HEK293 (cell line): ENCODE results near the gene CRYBG1.
"Not testable (repeated sequence)": the region's sequence is repeated elsewhere in the genome, so short reads cannot be mapped to it uniquely, and the experiment has no call there.

ENCODE experiments used
- CTCF ChIA-PET: fragments of 350-600 bp; formaldehyde crosslinking; extraction: SDS; loops from one replicate; lab custom pipeline; 2021; ENCODE audit warnings: antibody characterized with exemption; lab: Yijun Ruan, JAX
- POLR2A ChIA-PET: fragments of 300-600 bp; formaldehyde crosslinking; extraction: SDS; loops from one replicate; lab custom pipeline; 2020; ENCODE audit warnings: antibody characterized with exemption, inconsistent platforms; lab: Yijun Ruan, JAX
- H3K27ac ChIP-seq: fragments of 200-500 bp; sonication (Bioruptor generic); 2 replicates; pipeline ENCODE4 v1.5.1; 2014; ENCODE audit warnings: low read depth, low read length, control low read depth, inconsistent platforms; ENCODE audit errors: extremely low read depth
- H3K36me3 ChIP-seq, 2 experiments: fragments of 200-500 bp in 1 of 2; sonication (Bioruptor generic) in 1 of 2; 1 replicate in 1 of 2; 2 replicates in 1 of 2; pipeline ENCODE4 v1.5.1; 2014 to 2017; ENCODE audit warnings: inconsistent platforms in 2 of 2, low read length in 2 of 2; ENCODE audit not compliant: control insufficient read depth in 2 of 2, insufficient read depth in 1 of 2
- H3K4me1 ChIP-seq: fragments of 200-500 bp; sonication (Bioruptor generic); 2 replicates; pipeline ENCODE4 v1.5.1; 2014; ENCODE audit warnings: mild to moderate bottlenecking, low read length, inconsistent platforms; ENCODE audit not compliant: control insufficient read depth, insufficient read depth
- H3K4me3 ChIP-seq: 2 replicates; pipeline ENCODE4 v1.5.1; 2011; ENCODE audit warnings: low read depth, mild to moderate bottlenecking, control low read depth, low read length, moderate library complexity
- H3K9me3 ChIP-seq: fragments of 200-500 bp; sonication (Bioruptor generic); 2 replicates; pipeline ENCODE4 v1.5.1; 2014; ENCODE audit warnings: low read depth, low read length, inconsistent platforms; ENCODE audit not compliant: control insufficient read depth, insufficient read depth
- AEBP2 ChIP-seq: fragments of 450-650 bp; formaldehyde crosslinking; IDR thresholded peaks from 2 replicates; pipeline ENCODE4 v1.5.1; 2016; ENCODE audit warnings: missing biosample characterization, missing genetic modification characterization, borderline replicate concordance
- EGR2 ChIP-seq: fragments of 450-650 bp; formaldehyde crosslinking; IDR thresholded peaks from 2 replicates; pipeline ENCODE4 v1.5.1; 2016; ENCODE audit warnings: low read depth, missing biosample characterization, missing genetic modification characterization
- OSR2 ChIP-seq: fragments of 450-650 bp; formaldehyde crosslinking; IDR thresholded peaks from 2 replicates; pipeline ENCODE4 v1.5.1; 2016; ENCODE audit warnings: missing biosample characterization, missing genetic modification characterization
- ZBTB48 ChIP-seq: fragments of 450-650 bp; formaldehyde crosslinking; IDR thresholded peaks from 2 replicates; pipeline ENCODE4 v1.5.1; 2016; ENCODE audit warnings: missing biosample characterization, missing genetic modification characterization
- ZFP3 ChIP-seq: fragments of 450-650 bp; formaldehyde crosslinking; IDR thresholded peaks from 2 replicates; pipeline ENCODE4 v1.5.1; 2016; ENCODE audit warnings: low read depth, missing biosample characterization, missing genetic modification characterization
- ZNF112 ChIP-seq: fragments of 450-650 bp; formaldehyde crosslinking; IDR thresholded peaks from 2 replicates; pipeline ENCODE4 v1.5.0; 2017; ENCODE audit warnings: missing biosample characterization, missing genetic modification characterization
- ZNF132 ChIP-seq: fragments of 450-650 bp; formaldehyde crosslinking; IDR thresholded peaks from 2 replicates; pipeline ENCODE4 v1.5.1; 2017; ENCODE audit warnings: missing biosample characterization, missing genetic modification characterization, borderline replicate concordance
- ZNF148 ChIP-seq: fragments of 450-650 bp; formaldehyde crosslinking; IDR thresholded peaks from 2 replicates; pipeline ENCODE4 v1.5.0; 2017; ENCODE audit warnings: missing biosample characterization, missing genetic modification characterization, borderline replicate concordance
- ZNF157 ChIP-seq: fragments of 450-650 bp; formaldehyde crosslinking; IDR thresholded peaks from 2 replicates; pipeline ENCODE4 v1.5.1; 2016; ENCODE audit warnings: missing biosample characterization, missing genetic modification characterization
- ZNF2 ChIP-seq: fragments of 450-650 bp; formaldehyde crosslinking; IDR thresholded peaks from 2 replicates; pipeline ENCODE4 v1.5.1; 2016; ENCODE audit warnings: missing biosample characterization, missing genetic modification characterization
- ZNF280C ChIP-seq: fragments of 450-650 bp; formaldehyde crosslinking; IDR thresholded peaks from 2 replicates; pipeline ENCODE4 v1.5.1; 2016; ENCODE audit warnings: missing biosample characterization, missing genetic modification characterization
- ZNF391 ChIP-seq: fragments of 450-650 bp; formaldehyde crosslinking; IDR thresholded peaks from 2 replicates; pipeline ENCODE4 v1.5.1; 2016; ENCODE audit warnings: low read depth, missing biosample characterization, missing genetic modification characterization, borderline replicate concordance
- ZNF404 ChIP-seq: fragments of 450-650 bp; formaldehyde crosslinking; IDR thresholded peaks from 2 replicates; pipeline ENCODE4 v1.5.1; 2017; ENCODE audit warnings: missing biosample characterization, missing genetic modification characterization
- ZNF561 ChIP-seq: fragments of 450-650 bp; IDR thresholded peaks from 2 replicates; pipeline ENCODE4 v1.5.1; 2018; ENCODE audit warnings: missing biosample characterization, missing genetic modification characterization, borderline replicate concordance
- ZNF830 ChIP-seq: fragments of 450-650 bp; IDR thresholded peaks from 2 replicates; pipeline ENCODE4 v1.5.0; 2018; ENCODE audit warnings: missing biosample characterization, missing genetic modification characterization, low read depth, mild to moderate bottlenecking, moderate library complexity
- ZSCAN23 ChIP-seq: fragments of 450-650 bp; formaldehyde crosslinking; IDR thresholded peaks from 2 replicates; pipeline ENCODE4 v1.5.1; 2016; ENCODE audit warnings: missing biosample characterization, missing genetic modification characterization

Gene CRYBG1

GRCh38 chr6:106579281-106579680, 218.8 kb downstream of the CRYBG1 start (continued):
- no peak for TF ChIP-seq ZNF391
- no peak for TF ChIP-seq ZNF112
- no peak for TF ChIP-seq ZNF148 (tag by site-specific recombination)
- TF ChIP-seq OSR2 = no peak
- TF ChIP-seq ZSCAN23 (tag by site-specific recombination) = no peak
- TF ChIP-seq, all 188 proteins: peak for 0

GRCh38 chr6:106581468-106581867, 221.0 kb downstream of the CRYBG1 start:
- no peak for TF ChIP-seq AEBP2
- no peak for TF ChIP-seq ZNF561 (tag by site-specific recombination)
- no peak for TF ChIP-seq ZBTB48 (tag by site-specific recombination)
- TF ChIP-seq ZNF280C (tag by site-specific recombination) = no peak
- TF ChIP-seq EGR2 (tag by site-specific recombination) = no peak
- TF ChIP-seq ZFP3 (tag by site-specific recombination) = no peak
- no peak for TF ChIP-seq ZNF830 (tag by site-specific recombination)
- TF ChIP-seq ZNF2 (tag by site-specific recombination) = no peak
- no peak for TF ChIP-seq ZNF157 (tag by site-specific recombination)
- Histone ChIP-seq H3K27ac (no peak overlapping the region), H3K9me3 (no peaks in the 10 kb centered on the region), H3K4me3 (no peak overlapping the region), H3K4me1 (no peaks in the 10 kb centered on the region), H3K36me3 (peaks cover 0 to 37% of the 10 kb centered on the region in 2 experiments; a peak in 1 of 3 replicates)
- ChIA-PET CTCF (interaction anchor here (1.1 kb wide), 1 partner anchor 15 kb away, joined by 7 read pairs; no protein-coding TSS in a partner anchor), POLR2A (no interaction called here)

- Histone ChIP-seq H3K27ac (no peak overlapping the region), H3K4me3 (no peak overlapping the region), H3K4me1 (no peaks in the 10 kb centered on the region), H3K9me3 (no peaks in the 10 kb centered on the region), H3K36me3 (peaks cover 0 to 55% of the 10 kb centered on the region in 2 experiments; a peak in 2 of 3 replicates)
- ChIA-PET CTCF (interaction anchor here (0.6 to 1.7 kb wide), 2 partner anchors 20 to 40 kb away, joined by 3 to 4 read pairs; no protein-coding TSS in a partner anchor), POLR2A (no interaction called here)
- no peak for TF ChIP-seq ZNF404 (tag by site-specific recombination)
- TF ChIP-seq ZNF132 (tag by site-specific recombination) = no peak
Observed at GRCh38 chr6:106586815-106587415, 226.4 kb downstream of the CRYBG1 start.

- H3K4me1 ChIP-seq, POLR2A ChIA-PET: not testable (repeated sequence)
- CTCF ChIA-PET = interaction anchor here (1.0 kb wide), 1 partner anchor 23 kb away, joined by 3 read pairs; no protein-coding TSS in a partner anchor
Observed at GRCh38 chr6:106588937-106589336, 228.4 kb downstream of the CRYBG1 start.

More at GRCh38 chr6:106588937-106589336, 228.4 kb downstream of the CRYBG1 start:
- H3K4me3 ChIP-seq, H3K9me3 ChIP-seq, H3K27ac ChIP-seq: not testable (repeated sequence)
- H3K36me3 ChIP-seq = peaks cover 0 to 44% of the 10 kb centered on the region in 2 experiments; a peak in 2 of 3 replicates
